ENCODE results near the gene LGI4.

- TF ChIP-seq CTCF (conservative IDR thresholded peaks at IDR 0.05; ENCODE audit: low read depth, low read length): no peak
- no peak for TF ChIP-seq EZH2 (IDR thresholded peaks at IDR 0.05; ENCODE audit: borderline replicate concordance, low read depth, low read length, poor library complexity, severe bottlenecking)
Observed at GRCh38 chr19:35134601-35135242, at the start of gene LGI4.

Data from A673 (cell line).